ENCODE results near the gene PPP2R2B.

The PPP2R2B gene

GRCh38 chr5:146704949-146705665 is 173.4 kb downstream of the PPP2R2B start:
- no peaks in the 10 kb centered on the region for H3K9me3 Mint-ChIP-seq
- H3K4me3 Mint-ChIP-seq, result no peak overlapping the region
- no peak for TF ChIP-seq CTCF (IDR thresholded peaks at IDR 0.05)
- H3K36me3 Mint-ChIP-seq (ENCODE audit: low read depth), result no peaks in the 10 kb centered on the region
- H3K4me1 Mint-ChIP-seq, result peaks cover 35% of the 10 kb centered on the region
- H3K27ac Mint-ChIP-seq, result peak overlapping the region; percentile 33
- no peak for DNase-seq
- peaks cover 4% of the 10 kb centered on the region for H3K27me3 Mint-ChIP-seq (ENCODE audit: low read depth, poor library complexity)

- Mint-ChIP-seq H3K4me3 (no peak overlapping the region), H3K4me1 (peaks cover 36% of the 10 kb centered on the region), H3K27me3 (ENCODE audit: low read depth, poor library complexity) (peaks cover 5% of the 10 kb centered on the region), H3K27ac (no peak overlapping the region), H3K36me3 (ENCODE audit: low read depth) (no peaks in the 10 kb centered on the region), H3K9me3 (no peaks in the 10 kb centered on the region)
- no peak for TF ChIP-seq CTCF (IDR thresholded peaks at IDR 0.05)
- DNase-seq, result no peak
Measured at GRCh38 chr5:146703899-146704298, 174.7 kb downstream of the PPP2R2B start.

GRCh38 chr5:146703499-146703898 is 175.1 kb downstream of the PPP2R2B start:
- Mint-ChIP-seq H3K27ac (no peak overlapping the region), H3K27me3 (ENCODE audit: low read depth, poor library complexity) (peaks cover 8% of the 10 kb centered on the region), H3K36me3 (ENCODE audit: low read depth) (no peaks in the 10 kb centered on the region), H3K9me3 (no peaks in the 10 kb centered on the region), H3K4me3 (no peak overlapping the region), H3K4me1 (peaks cover 40% of the 10 kb centered on the region)
- TF ChIP-seq CTCF (IDR thresholded peaks at IDR 0.05), result no peak
- no peak for DNase-seq

GRCh38 chr5:146699664-146700418 is 178.7 kb downstream of the PPP2R2B start:
- Mint-ChIP-seq H3K9me3 (no peaks in the 10 kb centered on the region), H3K4me3 (no peak overlapping the region), H3K36me3 (ENCODE audit: low read depth) (no peaks in the 10 kb centered on the region), H3K27me3 (ENCODE audit: low read depth, poor library complexity) (peaks cover 8% of the 10 kb centered on the region), H3K27ac (no peak overlapping the region), H3K4me1 (peaks cover 25% of the 10 kb centered on the region)
- DNase-seq, result no peak
- no peak for TF ChIP-seq CTCF (IDR thresholded peaks at IDR 0.05)

GRCh38 chr5:146699138-146699537 is 179.4 kb downstream of the PPP2R2B start:
- H3K27ac Mint-ChIP-seq, result no peak overlapping the region
- no peak for TF ChIP-seq CTCF (IDR thresholded peaks at IDR 0.05)
- DNase-seq, result no peak
- no peaks in the 10 kb centered on the region for H3K9me3 Mint-ChIP-seq
- H3K4me3 Mint-ChIP-seq, result no peak overlapping the region
- H3K27me3 Mint-ChIP-seq (ENCODE audit: low read depth, poor library complexity), result peaks cover 8% of the 10 kb centered on the region
- H3K36me3 Mint-ChIP-seq (ENCODE audit: low read depth), result no peaks in the 10 kb centered on the region
- H3K4me1 Mint-ChIP-seq, result peaks cover 23% of the 10 kb centered on the region

Data from nephron progenitor cell (in vitro differentiated cells).